Calu3 (cell line): Measurements from ENCODE around the gene MMP11. TPM values are rescaled to one million over a fixed set of nuclear protein-coding genes. Genes with fewer than 3 reads are reported as not detected.

Experiments used
- BruUV-seq: library from RNA; stranded (reverse); fragments of 400-500 nt; replicated peaks from 2 replicates; lab custom pipeline; 2021; lab: Mats Ljungman, UMichigan
- CTCF ChIA-PET: fragments of 300-600 bp; sonication (Branson Sonifier 250); formaldehyde crosslinking; loops from one replicate; lab custom pipeline; 2022; ENCODE audit warnings: antibody characterized with exemption; lab: Charles Lee
- DNase-seq: peaks from one replicate; pipeline ENCODE4 v3.0.0; 2022
- H3K27ac Mint-ChIP-seq: one replicate; pipeline ENCODE4 v1.8.0; 2022; ENCODE audit warnings: mixed read lengths; ENCODE audit not compliant: unreplicated experiment
- H3K27me3 Mint-ChIP-seq: one replicate; pipeline ENCODE4 v1.8.0; 2022; ENCODE audit warnings: mixed read lengths; ENCODE audit not compliant: unreplicated experiment
- H3K36me3 Mint-ChIP-seq: one replicate; pipeline ENCODE4 v1.8.0; 2022; ENCODE audit warnings: mild to moderate bottlenecking, moderate library complexity, mixed read lengths; ENCODE audit not compliant: insufficient read depth, unreplicated experiment
- H3K4me1 Mint-ChIP-seq: one replicate; pipeline ENCODE4 v1.8.0; 2022; ENCODE audit warnings: mild to moderate bottlenecking, low read depth, mixed read lengths; ENCODE audit not compliant: unreplicated experiment
- H3K4me3 Mint-ChIP-seq: one replicate; pipeline ENCODE4 v1.8.0; 2022; ENCODE audit warnings: mild to moderate bottlenecking, low read depth, moderate library complexity, mixed read lengths; ENCODE audit not compliant: unreplicated experiment
- H3K9me3 Mint-ChIP-seq: one replicate; pipeline ENCODE4 v1.8.0; 2022; ENCODE audit warnings: low read depth, mixed read lengths; ENCODE audit not compliant: unreplicated experiment
- CTCF ChIP-seq: fragments of 200-600 bp; IDR thresholded peaks from one replicate; pipeline ENCODE4 v1.8.0; 2022; ENCODE audit warnings: antibody characterized with exemption; ENCODE audit not compliant: unreplicated experiment
- intact Hi-C: fragments of 100-400 bp; cut with micrococcal nuclease; formaldehyde crosslinking; loops from one replicate; pipeline ENCODE4 v1.10.0; 2022; ENCODE audit not compliant: unreplicated experiment
- total RNA-seq: library from RNA; stranded (reverse); gene quantifications from 2 replicates; pipeline ENCODE4 v1.2.3, GENCODE V29; 2022

MMP11 gene
- total RNA-seq, 1 experiment from 2014 or later, result 2.0 TPM

GRCh38 chr22:23752090-23752691 lies 20.5 kb upstream of the MMP11 start:
- H3K4me1 Mint-ChIP-seq, result peaks cover 15% of the 10 kb centered on the region
- peaks cover 26% of the 10 kb centered on the region for H3K36me3 Mint-ChIP-seq
- no peaks in the 10 kb centered on the region for H3K9me3 Mint-ChIP-seq
- intact Hi-C loops, result no loop called here
- CTCF ChIA-PET, result no interaction called here
- no peak for DNase-seq
- BruUV-seq, result no TSS peak
- no peak for TF ChIP-seq CTCF
- peak overlapping the region; percentile 78 for H3K27ac Mint-ChIP-seq
- H3K4me3 Mint-ChIP-seq, result peak overlapping the region; percentile 90
- H3K27me3 Mint-ChIP-seq, result no peaks in the 10 kb centered on the region

GRCh38 chr22:23752750-23753149 lies 19.9 kb upstream of the MMP11 start:
- H3K4me1 Mint-ChIP-seq, result peaks cover 15% of the 10 kb centered on the region
- intact Hi-C loops, result no loop called here
- CTCF ChIA-PET, result no interaction called here
- no TSS peak for BruUV-seq
- H3K27ac Mint-ChIP-seq, result peak overlapping the region; percentile 78
- TF ChIP-seq CTCF, result no peak
- H3K27me3 Mint-ChIP-seq, result no peaks in the 10 kb centered on the region
- no peak for DNase-seq
- H3K36me3 Mint-ChIP-seq, result peaks cover 26% of the 10 kb centered on the region
- H3K4me3 Mint-ChIP-seq, result peak overlapping the region; percentile 90
- no peaks in the 10 kb centered on the region for H3K9me3 Mint-ChIP-seq

- no TSS peak for BruUV-seq
- no peak overlapping the region for H3K4me3 Mint-ChIP-seq
- no peak overlapping the region for H3K27ac Mint-ChIP-seq
- H3K27me3 Mint-ChIP-seq, result no peaks in the 10 kb centered on the region
- H3K9me3 Mint-ChIP-seq, result no peaks in the 10 kb centered on the region
- peaks cover 15% of the 10 kb centered on the region for H3K4me1 Mint-ChIP-seq
- H3K36me3 Mint-ChIP-seq, result peaks cover 26% of the 10 kb centered on the region
- intact Hi-C loops, result no loop called here
- no peak for TF ChIP-seq CTCF
- no peak for DNase-seq
- CTCF ChIA-PET, result no interaction called here
Observed at GRCh38 chr22:23753385-23753784, 19.3 kb upstream of the MMP11 start.

- peaks cover 26% of the 10 kb centered on the region for H3K36me3 Mint-ChIP-seq
Observed at GRCh38 chr22:23754220-23754919, 18.3 kb upstream of the MMP11 start, which contains the start of gene VPREB3. TSS of gene VPREB3 (minus strand) at chr22:23754425. CDS start at chr22:23754363, 62 bp downstream.

More at GRCh38 chr22:23754220-23754919, 18.3 kb upstream of the MMP11 start, which contains the start of gene VPREB3:
- Mint-ChIP-seq H3K27me3 (no peaks in the 10 kb centered on the region), H3K27ac (no peak within 1 kb of the TSS), H3K4me3 (no peak within 1 kb of the TSS), H3K9me3 (no peaks in the 10 kb centered on the region), H3K4me1 (peaks cover 14% of the 10 kb centered on the region)
- intact Hi-C loops, result no loop called here
- BruUV-seq, result no TSS peak
- CTCF ChIA-PET, result no interaction called here
- no peak for DNase-seq
- TF ChIP-seq CTCF, result no peak
